HG02759 (cell line): ENCODE results near the gene PEX14.
"Not testable (repeated sequence)": the region's sequence is repeated elsewhere in the genome, so short reads cannot be mapped to it uniquely, and the experiment has no call there.

ENCODE experiments used
- ATAC-seq: cut with Tn5 transposase; IDR thresholded peaks from one replicate; pipeline ENCODE4 v1.9.1; 2021; ENCODE audit warnings: mild to moderate bottlenecking, moderate library complexity; ENCODE audit not compliant: unreplicated experiment

PEX14 gene

GRCh38 chr1:10494418-10494753 lies 19.6 kb downstream of the PEX14 start:
- no peak for ATAC-seq

- ATAC-seq, result peak; percentile 71
These were observed 20.2 kb downstream of the PEX14 start for GRCh38 chr1:10494754-10495474.

DNA sequence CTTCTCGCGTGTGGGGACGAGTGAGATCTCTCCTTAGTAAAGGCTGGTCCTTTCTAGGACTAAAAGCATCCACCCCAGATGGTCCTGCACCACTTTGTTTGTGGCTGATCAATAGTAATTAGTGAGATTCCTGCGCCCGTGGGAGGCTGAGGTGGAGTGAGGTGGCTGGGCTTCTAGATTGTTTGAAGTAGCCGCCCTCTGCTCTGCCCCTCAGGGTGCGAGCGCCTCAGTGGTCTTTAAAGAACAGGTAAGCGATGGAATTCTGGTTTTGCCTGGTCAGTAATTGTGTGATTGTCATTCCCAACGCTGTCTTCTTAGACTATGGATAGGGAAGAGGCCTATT lies 20.7 kb downstream of the PEX14 start:
- no peak for ATAC-seq

DNA sequence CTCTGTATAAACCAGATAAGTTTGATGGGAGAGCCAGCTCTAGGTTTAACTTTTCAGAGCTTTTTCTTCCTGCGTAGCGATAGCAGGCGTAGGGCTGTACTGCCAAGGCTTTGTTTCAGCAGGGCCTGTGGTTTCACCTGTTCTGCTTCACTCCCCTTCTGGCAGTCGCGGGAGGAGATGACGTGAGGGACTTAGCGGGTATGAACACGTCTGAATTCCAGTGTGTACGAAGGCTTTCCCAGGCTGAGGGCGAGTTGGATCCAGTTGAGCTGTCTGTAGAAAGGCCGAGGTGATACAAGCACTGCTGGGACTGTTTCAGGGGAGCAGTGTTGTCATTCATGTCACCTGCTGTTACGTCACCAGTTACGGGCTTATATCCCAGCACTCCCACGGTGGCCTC lies 21.2 kb downstream of the PEX14 start:
- no peak for ATAC-seq

- ATAC-seq, result no peak
These were observed 22.4 kb downstream of the PEX14 start for GRCh38 chr1:10497109-10497508.

GRCh38 chr1:10498231-10498630 lies 23.5 kb downstream of the PEX14 start:
- no peak for ATAC-seq

DNA sequence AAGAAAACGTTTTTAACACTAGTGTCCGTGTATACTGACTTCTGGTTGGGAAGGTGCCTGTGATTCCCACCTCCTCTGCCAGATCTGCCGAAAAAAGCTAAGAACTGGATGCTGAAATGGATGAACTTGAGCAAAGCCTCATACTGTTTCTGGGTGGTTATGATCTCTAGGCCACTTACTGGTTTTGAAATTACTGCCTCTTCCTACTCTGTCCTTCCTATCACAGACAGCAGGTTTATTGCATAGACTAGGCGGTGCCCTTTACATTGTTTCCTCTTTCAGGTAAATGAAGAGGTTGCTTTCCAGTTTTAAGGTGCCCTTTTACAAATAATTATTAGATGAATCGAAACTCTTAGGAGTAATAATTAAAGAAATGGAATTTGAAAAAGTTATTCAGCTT lies 27.5 kb downstream of the PEX14 start:
- ATAC-seq, result no peak

GRCh38 chr1:10504249-10504648 lies 29.5 kb downstream of the PEX14 start:
- ATAC-seq, result no peak

DNA sequence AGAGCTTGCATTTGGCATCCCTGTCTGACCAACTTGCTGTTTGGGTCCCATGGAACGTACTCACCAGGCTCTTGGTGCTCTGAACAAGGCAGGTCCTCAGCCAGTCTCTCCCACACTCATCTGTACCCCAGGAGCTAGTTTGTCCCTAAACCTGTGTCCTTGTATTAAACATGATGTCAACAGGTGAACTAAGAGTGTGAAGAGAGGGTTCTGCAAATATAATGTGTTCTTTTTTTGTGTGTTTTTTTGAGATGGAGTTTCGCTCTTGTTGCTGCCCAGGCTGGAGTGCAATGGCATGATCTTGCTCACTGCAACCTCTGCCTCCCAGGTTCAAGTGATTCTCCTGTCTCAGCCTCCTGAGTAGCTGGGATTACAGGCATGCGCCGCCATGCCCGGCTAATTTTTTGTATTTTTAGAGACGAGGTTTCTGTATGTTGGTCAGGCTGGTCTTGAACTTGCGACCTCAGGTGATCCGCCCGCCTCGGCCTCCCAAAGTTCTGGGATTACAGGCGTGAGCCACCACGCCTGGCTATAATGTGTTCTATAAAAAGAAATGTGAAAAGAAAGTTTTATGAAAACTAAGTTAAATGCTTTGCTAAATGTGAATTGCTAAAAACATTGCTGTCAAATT lies 31.4 kb downstream of the PEX14 start:
- ATAC-seq, result not testable (repeated sequence)

DNA sequence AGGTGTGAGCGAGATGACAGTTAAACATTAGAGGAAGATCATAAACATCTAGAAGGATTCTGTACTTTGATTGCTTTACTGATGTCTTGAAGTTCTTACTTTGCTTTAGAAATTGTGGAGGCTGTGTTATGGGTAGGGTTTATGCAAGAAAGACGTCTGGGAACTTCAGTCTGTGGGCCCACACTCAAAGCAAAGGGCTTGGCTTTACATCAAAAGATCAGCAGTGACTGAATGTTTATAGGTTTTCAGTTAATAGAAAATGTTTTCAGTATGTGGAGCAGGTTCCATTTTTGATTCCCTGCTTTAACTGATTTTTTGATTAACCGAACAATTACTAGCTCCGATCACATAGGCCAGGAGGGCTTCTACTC lies 31.9 kb downstream of the PEX14 start:
- ATAC-seq, result no peak

GRCh38 chr1:10507111-10507879 lies 32.5 kb downstream of the PEX14 start:
- ATAC-seq, result no peak

GRCh38 chr1:10508511-10508951 lies 33.8 kb downstream of the PEX14 start:
- no peak for ATAC-seq

DNA sequence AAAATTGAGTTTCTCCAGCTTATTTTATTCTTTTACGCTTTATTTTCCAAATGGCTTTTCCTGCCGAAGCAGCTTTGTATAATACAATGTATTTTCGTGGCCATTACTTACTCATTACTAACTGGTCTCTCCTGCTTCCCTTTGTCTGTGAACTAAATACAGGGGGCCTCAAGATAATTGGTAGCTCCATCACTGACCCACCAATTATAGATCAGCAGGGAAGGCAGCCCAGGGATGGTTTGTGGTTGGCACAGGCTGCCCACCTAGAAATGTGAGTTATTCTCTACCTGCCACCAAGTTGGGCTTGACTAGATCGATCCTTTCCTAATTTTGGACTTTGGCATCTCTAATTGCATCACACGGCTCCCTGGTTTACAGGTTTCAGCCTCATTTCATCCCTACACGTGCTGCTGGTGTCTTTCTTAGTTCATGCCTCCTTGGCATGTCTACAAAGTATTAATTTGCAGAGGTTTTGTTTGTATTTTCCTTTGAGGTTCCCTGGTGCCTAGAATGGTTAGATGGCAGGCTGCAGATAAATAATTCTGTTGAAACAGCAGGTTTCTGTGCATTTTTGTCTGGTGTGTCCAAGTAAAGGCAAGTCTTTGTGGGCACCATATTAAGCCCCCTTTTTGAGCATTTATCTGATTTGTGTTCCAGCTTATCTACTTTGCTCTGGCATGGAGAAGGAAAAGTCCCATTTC lies 35.2 kb downstream of the PEX14 start:
- no peak for ATAC-seq

- ATAC-seq, result peak; percentile 90
These were observed 36.1 kb downstream of the PEX14 start for GRCh38 chr1:10510520-10511493.

DNA sequence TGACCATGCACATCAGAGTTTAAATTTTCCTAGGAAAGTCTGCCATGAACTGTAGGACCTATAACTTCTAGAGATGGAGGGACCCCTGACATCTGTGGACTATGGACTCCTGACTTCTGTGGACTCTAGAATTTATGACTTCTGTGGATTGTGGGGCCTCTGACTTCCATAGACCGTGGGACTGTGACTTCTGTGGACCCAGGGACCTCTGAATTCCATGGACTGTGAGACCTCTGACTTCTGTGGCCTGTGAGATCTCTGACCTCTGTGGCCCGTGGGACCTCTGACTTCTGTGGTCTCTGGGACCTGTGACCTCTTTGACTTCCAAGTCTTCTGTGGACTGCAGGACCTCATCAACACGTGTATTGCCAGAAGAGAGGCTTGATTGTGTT lies 36.7 kb downstream of the PEX14 start:
- no peak for ATAC-seq

DNA sequence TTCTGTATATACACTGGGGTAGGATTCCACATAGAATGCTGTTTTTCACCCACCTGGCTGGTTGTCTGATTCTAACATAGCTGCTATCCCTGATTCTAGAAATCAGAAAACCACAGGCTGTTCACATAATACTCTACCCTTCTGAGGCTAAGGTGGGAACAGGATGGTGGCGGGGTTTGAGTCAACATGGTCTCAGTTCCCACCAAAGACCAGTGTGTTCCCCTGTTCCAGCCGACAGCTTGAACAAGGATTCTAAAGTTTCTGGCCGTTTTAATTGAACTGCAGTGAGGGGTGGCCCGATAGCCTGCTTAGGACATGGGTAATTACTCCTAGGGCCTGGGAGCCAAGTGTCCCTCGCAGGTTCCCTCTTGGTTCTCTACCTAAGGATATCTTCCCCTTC lies 38.4 kb downstream of the PEX14 start:
- no peak for ATAC-seq

- no peak for ATAC-seq
These were observed 39.9 kb downstream of the PEX14 start for GRCh38 chr1:10514490-10515235.

DNA sequence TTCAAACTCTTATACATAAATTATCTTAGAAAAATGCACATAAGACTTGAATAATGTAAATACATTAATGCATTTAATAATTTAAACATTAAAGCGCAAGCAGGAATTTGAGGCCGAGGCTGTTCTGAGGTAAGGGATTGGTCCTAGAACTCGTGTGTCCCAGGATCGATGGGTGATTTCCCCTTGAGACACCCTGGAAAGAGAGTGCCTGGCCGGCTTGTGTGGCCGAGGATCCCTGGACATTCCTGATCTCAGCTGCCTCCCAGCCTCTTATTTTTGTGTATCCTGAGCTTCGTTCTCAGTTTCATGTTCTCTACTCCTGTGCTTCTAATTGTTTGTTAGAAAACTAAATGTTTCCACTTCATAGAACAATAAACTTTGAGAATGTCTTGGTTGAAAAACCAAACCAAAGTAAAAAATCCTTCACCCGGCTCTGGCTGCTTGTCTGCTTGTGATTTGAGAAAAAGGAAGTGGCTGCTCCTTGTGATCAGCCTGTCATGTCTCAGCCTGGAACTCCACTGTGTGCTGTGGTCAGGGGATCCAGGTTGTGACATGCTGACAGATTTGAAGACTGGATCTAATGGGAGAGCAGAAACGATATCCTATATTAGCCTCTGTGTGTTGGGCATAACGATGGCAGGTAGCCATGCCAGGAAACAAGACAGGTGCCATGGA lies 40.7 kb downstream of the PEX14 start:
- no peak for ATAC-seq
